Activated T-helper 1 cell treated with anti-CD3 and anti-CD28 coated beads, Interleukin-2, amount 50 U/mL, for 16 hours (primary cell): ENCODE data around the gene CALCOCO1.
A peak's percentile ranks its signal among the peaks of the same experiment; 100 is the strongest.
"Not testable (repeated sequence)": the region's sequence is repeated elsewhere in the genome, so short reads cannot be mapped to it uniquely, and the experiment has no call there.

Experiments
- DNase-seq, 2 donors: peaks; one replicate each; pipeline ENCODE4 v3.0.0-alpha.2; 2020; ENCODE audit warnings: low read depth in 1 of 2, low spot score in 1 of 2

The CALCOCO1 gene

DNA sequence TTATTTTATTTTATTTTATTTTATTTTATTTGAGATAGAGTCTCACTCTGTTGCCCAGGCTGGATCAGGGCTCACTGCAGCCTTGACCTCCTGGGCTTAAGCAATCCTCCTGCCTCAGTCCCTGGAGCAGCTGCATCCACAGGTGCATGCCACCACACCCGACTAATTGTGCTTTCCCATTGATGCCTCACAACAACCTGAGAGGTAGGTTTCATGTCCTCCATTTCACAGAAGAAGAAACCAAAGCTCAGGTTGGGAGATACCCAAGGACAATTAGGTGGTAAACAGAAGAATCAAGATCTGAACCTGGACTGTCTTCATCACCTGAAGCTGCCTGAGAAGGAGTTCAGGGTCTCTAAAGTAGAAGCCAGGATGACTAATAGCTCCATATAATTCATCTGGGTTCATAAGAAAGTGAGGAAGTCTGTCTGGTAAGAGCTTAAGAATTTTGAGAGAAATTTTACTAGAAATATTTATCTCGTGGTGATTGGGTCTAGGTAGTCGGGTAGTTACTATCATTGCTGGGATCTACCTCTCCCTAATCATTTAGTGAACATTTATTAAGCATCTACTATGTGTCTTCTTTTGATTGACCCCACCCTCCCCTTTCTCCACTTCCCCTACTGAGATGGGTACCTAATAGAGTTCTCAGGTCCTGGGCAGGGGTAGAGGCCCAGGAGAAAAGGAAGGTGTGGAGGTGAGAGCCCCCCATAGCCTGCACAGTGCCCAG is 28.1 kb downstream of the CALCOCO1 start:
- no peak for DNase-seq

DNA sequence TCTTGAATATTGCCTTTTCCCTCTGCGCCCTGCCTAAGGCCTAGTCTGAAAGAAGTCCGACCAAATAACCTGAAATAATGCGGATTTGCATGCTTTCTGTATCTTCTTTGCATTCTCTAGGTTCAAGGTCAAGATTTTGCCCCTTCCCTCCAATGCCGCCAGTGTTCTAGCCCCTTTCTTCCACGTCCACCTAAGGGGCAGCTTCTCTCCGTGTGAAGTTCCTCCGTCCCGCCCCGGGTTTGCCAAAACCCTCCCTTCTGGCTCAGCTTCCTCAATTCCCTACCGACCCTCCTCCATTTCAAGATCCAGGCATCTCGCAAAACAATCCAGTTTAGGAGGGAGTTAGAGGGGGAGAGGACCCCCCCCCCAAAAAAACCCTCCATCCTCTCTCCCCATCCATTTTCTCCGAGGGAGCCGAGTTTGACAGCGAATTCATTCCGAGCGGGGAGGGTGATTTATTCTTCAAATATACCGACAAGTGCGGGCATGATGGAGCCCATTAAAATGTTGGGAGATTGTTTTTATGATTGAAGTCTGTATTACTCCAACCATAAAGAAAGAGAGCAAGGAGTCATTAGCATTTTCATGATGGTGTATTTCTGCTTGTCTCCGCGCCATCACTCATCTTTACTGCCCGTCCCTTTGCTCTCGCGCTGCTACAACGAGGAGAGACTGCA is 30.5 kb downstream of the CALCOCO1 start:
- DNase-seq = no peak

DNA sequence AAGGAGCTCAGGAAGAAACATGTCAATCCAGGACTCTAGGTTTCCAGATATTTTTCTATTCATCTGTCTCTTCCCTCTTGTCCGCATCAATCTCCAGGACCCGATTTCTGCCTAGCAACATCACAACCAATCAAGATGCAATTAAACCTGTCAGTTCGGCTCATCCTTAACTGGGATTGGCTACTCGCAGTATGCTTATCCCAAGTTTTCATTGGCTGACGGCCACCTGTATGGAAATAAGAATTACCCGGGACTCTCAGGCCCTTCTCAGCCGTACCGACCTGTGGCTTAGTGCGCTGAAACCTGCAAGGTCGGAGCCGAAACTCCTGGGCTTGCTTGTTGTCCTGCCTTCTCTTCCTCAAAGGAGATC is 31.0 kb downstream of the CALCOCO1 start:
- no peak for DNase-seq

DNA sequence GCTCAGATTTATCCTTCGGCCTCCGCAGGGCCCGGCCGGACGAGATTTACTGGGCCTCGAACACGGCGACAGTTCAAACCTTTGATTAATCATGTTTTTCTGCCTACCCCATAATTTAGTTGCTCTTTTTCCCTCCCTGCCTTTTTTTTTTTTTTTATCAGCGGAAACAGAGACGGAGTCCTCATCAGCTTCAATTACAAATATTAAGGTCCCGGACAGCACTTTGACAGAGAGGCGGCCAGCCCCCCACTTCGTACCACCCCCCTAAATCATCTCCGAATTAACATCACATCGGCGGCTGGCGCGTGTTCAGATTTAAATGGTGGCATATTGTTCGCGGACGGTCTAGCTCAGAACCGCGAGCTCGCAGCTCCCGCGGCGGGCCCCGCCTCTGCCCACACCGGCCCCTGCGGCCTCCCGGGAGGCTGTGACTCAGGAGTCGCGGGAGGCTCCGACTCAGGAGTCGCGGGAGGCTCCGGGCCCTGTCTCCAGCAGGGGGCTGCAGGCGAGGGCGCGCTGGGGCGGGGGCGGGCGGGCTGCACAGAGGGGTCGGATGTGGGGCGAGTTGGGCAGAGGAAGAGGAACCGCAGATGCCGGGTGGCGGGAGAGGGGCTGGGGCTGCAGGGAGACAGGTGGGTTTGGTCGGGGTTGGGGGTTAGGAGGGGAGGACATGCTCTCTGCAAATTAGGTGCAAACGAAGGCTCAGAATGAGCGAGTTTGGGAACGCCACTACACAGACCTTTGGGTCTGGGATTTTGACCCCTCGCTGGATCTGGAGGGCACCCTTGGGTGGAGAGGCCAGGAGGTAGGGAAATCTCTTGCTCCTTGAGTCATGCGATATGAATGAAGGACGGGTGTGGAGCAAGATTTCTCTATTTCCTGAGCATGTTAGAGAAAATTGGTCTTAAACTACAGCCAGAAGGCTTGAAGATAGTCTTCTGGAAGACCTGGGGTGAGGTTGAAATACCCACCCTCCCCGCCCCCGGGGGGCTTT is 31.8 kb downstream of the CALCOCO1 start:
- peak in 1 of 2 donors; percentile 11 for DNase-seq

DNA sequence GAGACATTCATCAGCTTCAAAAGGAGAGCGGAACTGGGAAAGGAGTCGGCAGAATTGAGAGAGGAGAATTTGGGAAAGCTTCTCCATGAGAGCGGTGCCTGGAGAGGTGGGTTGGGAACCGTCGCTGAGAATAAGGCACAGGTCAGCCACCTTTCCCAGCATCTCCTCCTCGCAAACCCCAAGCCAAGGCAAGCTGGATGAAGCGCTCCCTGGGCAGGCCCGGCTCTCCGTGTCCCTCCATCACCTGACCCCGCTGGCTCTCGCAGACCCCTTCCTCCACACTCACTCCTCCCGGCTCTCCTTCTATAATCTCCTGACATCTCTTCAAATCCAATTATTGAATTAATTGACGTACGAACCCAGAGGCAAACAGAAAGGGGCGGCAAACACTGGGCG is 32.5 kb downstream of the CALCOCO1 start:
- no peak for DNase-seq

DNA sequence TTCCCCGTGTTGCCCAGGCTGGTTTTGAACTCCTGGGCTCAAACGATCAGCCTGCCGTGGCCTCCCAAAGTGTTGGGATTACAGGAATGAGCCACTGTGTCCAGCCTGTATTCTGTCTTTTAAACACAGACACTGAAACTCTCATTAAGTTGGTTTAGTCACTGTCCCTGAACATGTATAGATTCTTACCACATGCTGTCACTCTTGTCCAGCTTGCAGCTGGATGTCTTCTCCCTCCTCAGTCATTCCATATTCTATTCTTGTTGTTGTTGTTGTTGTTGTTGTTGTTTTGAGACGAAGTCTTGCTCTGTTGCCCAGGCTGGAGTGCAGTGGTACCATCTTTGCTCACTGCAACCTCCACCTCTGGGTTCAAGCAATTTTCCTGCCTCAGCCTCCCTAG is 39.1 kb downstream of the CALCOCO1 start:
- no peak for DNase-seq

DNA sequence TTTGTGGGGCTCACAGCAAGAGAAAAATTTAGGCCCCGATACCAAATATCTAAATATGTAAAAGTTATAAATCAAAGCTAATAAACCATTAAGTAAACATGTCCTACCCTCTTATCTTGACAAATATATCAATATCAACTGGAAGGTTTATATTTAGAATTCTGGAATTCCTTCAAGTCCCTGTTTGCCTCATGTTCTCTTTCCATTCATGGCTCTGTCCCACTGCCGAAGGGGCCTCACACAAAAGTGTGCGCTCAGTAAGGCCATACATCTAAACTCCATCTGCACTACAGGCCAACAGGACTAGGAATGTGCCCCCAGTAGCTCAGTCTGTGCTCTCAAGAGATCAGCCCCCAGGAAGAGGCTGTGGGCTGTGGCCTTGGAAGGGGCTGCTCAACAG is 40.8 kb downstream of the CALCOCO1 start:
- no peak for DNase-seq

DNA sequence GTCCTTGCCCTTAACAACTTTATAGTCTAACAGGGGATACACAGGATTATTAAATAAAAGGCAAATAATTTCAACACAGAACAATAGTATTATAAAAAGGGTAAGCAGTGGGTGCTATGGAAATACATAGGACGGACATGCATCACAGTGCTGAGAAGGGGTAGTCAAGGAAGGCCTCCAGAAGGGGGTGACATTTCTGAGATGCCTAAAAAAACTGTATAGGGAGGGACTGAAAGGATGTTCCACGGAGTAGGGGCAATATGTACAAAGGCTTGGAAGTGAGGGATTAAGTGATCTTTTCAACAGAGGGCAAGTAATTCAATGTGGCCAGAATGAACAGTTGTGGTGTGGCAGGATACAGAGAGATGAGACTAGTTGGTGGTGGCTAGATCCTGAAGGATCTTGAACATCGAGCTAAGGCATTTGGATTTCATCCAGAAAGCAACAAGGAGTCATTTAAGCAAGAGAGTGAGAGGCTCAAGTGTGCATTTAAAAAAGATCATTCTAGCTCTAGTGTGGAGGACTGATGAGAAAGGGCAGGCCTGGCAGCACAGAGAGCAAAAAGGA is 42.5 kb downstream of the CALCOCO1 start:
- DNase-seq = no peak

DNA sequence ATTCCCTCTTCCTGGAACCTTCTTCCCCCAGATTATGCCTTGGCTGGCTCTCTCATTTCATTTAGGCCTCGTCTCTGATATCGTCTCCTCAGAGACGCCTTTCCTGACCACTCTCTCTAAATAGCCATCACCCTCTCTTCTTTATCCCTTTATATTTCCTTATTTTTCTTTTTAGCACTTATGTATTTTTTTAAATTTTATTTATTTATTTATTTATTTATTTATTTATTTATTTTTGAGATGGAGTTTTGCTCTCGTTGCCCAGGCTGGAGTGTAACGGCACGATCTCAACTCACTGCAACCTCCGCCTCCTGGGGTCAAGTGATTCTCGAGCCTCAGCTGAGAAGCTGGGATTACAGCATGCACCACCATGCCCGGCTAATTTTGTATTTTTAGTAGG is 43.3 kb downstream of the CALCOCO1 start:
- DNase-seq = no peak

DNA sequence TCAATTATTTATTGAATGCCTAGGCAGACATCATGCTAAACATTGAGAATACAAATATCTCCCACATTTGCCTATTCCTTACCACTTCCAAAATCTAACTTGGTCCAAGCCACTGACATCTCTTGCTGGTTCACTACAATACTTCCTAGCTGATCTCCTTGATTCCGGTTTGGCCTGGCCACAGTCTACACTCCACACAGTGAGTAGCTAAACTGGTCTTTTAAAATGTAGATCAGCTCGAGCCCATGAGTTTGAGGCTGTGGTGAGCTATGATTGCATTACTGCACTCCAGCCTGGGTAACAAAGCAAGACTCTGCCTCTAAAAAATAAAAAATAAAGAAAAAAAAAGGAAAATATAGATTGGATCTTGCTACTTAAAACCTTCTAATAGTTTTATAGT is 43.8 kb downstream of the CALCOCO1 start:
- DNase-seq = no peak

DNA sequence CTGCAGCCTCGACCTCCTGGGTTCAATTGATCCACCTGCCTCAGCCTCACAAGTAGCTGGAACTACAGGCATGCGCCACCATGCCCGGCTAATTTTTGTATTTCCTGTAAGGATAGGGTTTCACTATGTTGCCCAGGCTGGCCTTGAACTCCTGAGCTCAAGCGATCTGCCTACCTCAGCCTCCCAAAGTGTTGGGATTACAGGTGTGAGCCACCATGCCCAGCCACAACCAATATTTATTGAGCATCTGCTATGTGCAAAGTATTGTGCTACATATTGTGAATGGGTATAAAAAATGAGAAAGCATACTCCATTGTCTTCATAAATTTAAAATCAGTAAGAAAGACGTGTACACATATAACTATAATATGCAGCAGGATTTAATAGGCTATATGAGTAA is 47.2 kb downstream of the CALCOCO1 start:
- not testable (repeated sequence) for DNase-seq

DNA sequence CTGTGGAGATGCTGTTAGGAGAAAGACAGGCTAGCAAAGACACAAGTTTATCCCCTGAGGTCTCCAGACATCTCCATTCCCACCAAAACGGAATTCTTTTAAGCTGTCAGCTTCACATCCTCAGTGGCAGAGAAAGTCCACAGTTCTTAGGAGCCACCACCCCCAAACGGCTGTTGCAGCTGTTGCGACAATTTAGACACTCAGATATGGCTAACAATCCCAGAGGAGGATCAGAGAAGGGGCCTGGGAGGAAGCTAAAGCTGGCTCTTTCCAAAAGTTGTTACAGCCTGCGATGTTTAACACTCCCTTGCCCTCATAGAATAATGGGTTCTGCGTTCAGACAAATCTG is 49.5 kb downstream of the CALCOCO1 start:
- DNase-seq = no peak

DNA sequence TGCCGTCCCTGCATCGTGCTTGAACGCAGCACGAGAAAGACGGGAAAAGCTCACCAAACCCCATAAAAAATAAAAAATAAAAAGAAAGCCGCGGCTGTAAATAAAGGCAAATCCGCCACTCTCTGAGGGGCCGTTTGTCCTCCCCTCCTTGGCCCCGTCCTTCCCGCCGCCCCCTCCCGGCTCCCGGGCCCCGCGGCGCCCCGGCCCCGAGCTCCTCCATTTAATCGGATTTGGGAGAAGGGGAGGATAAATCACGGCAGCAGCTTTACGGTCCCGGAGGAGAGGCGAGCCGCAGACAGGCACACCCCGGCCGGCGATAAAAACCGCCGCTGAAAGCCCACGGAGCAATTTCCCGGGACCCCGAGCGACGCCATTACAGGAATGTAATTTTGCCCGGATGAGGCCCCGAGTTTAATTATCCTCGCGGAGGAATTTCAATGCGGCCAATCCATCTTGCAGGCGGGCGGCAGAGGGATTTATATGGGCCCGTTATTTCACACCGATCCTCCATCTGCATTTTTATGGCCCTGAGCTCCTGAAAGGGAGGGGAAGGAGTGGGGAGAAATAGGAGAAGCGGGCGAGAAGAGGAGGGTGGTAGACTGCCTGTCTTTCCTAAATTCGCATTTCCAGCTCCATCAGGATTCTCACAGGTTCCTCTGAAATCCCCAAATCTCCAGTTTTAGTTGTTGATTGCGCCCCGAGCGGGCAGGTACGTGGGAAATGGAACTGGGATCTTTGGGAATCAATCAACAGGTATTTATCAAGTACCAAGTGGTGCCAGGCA is 50.0 kb downstream of the CALCOCO1 start:
- no peak for DNase-seq

DNA sequence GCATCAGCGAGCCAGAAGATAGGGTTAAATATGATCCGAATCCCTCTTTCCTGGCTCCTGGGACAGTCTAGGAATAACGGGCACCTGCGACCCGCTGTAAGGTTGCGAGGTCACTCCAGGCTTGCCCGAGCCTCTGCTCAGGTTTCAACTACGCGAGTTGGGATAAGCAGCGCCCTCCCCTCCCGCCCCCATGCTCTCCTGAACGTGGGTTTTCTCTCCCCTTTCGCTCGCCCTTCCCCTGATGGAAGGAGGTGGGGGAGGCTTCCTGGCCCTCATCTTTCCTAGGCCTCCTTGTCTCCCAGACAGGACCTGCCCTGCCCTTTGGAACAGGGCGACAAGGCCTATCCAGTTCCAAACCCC is 50.6 kb downstream of the CALCOCO1 start:
- DNase-seq = no peak

DNA sequence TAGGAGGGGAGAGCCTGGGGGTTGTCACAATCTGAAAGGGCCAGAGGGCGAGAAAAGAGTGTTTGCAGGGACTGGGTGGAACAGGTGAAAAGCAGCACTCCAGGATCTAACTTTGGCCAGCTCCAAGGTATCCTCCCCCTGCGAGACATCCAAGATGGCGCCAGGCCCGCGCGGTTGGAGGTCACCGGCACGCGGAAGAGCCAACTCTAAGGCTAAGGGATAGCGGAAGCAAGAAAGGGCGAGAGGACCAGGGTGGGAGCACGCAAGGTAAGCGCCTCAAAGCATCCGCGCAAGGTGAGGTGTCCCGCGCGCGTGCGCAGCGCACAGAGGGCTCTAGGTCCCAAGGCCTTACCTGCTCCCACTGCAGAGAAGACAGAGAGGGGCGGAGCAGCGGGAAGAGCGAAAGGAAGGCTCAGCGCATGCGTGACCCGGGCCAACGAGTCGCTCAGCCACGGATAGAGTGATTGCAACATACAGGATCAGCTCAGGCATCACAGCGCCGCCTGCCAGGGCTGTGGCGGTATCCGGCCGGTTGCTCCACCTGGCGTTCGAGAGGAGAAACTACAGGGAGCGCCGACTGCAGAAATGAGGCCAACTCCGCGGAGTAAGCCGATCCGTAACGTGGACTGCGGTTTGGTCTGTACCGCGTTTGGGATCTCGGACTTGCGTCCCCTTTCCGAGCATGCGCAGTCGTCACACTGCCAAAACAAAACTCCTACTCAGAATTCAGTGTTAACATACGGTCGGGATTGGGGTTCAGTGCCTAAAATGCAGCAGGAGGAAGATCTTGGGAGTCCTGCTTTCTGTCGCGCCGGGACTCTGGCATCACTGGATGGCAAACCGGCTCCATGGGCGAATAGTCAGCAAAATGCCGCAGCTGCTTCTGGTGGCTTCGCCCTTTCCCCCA is 51.3 kb downstream of the CALCOCO1 start, which contains the start of gene ATP5MC2:
Gene ATP5MC2, minus strand, starts transcription at position 383 of the 907 bp plus-strand sequence. CDS start 3,469 bp downstream, outside the sequence.
- peak; percentile 96 to 97 for DNase-seq

DNA sequence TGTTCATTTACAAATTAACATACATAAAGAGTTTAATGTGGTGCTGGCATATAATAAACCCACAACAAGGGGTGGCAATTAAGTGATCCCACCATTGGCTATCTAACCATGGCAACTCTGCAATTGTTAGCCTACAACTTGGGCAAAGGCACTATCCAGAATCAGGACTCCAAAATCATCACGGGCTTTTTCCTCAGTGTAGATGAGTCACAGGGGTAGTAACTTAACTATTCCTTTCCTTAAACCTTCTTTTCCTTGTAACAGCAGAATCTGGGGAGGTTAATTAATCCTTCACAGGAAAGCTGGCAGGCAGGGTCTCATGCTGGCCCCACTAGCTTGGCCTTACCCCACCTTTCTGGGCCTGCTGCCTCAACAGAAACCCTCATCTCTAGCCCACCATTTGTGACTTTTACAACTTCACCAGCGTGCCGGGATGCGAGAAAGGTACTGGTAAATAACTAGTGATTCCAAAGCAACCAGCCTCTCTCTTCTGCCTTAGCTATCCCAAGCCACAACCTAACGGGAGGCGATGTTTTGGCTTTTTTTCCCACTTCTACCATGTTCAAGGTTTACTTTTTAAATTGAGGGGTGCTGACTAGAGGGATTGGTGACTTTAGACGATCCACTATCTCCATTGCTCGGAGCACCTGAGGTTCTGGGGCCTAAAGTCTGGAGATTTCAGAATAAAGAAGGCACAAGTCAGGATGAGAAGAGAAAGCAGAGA is 52.1 kb downstream of the CALCOCO1 start:
- DNase-seq = no peak

DNA sequence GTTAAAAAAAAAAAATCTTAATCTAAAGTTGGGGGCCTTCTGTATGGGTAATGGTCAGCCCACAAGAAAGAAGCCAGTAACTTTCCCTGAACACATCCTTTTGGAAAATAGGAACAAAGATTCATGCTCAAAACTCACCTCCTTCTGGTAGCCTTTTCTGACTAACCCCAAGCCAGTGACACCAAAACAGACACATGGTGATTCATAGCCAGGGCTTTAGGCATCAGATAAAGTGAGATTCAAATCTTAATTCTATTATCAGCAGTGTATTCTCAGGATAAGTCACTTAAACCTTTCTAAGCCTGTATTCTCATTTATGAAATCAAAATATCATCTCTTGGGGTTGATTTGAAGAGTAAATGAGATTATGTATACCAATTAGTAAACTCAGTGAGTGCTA is 56.3 kb downstream of the CALCOCO1 start:
- no peak for DNase-seq

DNA sequence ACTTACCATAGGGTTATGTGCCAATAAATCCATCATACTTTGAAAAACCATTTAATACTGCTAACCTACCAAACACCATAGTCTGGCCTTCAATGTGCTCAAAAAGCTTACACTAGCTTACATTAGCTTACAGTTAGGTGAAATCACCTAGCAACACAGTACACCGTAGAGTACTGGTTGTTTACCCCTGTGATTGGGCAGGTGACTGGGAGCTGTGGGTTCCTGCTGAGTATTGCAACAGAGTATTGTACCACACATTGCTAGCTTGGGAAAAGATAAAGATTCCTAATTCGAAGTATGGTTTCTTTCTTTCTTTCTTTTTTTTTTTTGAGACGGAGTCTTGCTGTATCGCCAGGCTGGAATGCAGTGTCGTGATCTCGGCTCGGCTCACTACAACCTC is 56.9 kb downstream of the CALCOCO1 start:
- no peak for DNase-seq

DNA sequence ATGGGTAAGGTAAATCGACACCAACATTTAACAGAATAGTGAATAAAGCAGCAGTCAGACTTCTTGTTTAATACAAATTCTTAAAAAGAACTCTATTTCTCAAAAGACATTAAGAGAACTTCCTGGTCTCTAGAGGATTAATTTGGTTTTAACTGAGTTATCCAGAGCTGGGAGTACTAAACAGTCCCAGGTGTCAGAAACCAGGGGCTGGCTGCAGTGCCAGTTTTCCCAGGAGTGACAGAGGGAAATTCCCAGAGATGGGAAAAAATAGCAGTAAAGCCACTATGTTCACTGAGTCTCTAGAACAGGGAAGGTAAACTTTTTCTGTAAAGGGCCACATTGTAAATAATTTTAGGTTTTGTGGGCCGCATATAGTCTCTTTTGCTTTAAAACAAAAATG is 60.2 kb downstream of the CALCOCO1 start:
- no peak for DNase-seq
